Body of pancreas (tissue), 4 donors: Measurements from ENCODE around the gene PAPSS1.

Experiments
- POLR2A ChIP-seq, 3 donors: fragments of 450-650 bp; IDR thresholded peaks; one replicate each; pipeline ENCODE4 v1.6.1; 2016; ENCODE audit warnings: antibody characterized with exemption in 3 of 3, mild to moderate bottlenecking in 2 of 3
- TF ChIP-seq, protein P1 (sequence below), 7 experiments: fragments of 450-650 bp in 4 of 7; fragments of 200-600 bp in 3 of 7; sonication (generic) in 3 of 7; IDR thresholded peaks; one replicate each; pipeline ENCODE4 v1.5.1; 2016 to 2019; ENCODE audit warnings: antibody characterized with exemption in 7 of 7

DNA sequence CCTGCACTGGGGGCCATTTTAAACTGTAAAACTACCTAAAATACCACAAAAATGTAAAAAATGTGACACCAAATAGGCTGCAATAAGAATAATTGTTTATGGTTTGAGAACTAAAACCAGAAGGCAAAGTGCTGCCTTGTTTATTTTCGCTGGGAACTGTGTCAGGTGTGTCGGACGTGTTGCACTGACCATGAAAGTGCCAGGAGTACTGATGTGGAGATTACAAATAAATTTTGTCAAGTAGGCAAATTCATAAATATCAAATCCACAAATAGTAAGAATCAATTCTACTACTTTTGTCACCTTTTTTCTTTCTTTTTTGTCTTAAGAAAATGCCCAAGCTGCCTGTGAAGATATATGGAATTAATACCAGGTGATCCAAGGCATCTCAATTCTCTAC lies 37.7 kb downstream of the PAPSS1 start:
- TF ChIP-seq POLR2A (IDR thresholded peaks at IDR 0.05), result no peak
- TF ChIP-seq, protein P1, sequence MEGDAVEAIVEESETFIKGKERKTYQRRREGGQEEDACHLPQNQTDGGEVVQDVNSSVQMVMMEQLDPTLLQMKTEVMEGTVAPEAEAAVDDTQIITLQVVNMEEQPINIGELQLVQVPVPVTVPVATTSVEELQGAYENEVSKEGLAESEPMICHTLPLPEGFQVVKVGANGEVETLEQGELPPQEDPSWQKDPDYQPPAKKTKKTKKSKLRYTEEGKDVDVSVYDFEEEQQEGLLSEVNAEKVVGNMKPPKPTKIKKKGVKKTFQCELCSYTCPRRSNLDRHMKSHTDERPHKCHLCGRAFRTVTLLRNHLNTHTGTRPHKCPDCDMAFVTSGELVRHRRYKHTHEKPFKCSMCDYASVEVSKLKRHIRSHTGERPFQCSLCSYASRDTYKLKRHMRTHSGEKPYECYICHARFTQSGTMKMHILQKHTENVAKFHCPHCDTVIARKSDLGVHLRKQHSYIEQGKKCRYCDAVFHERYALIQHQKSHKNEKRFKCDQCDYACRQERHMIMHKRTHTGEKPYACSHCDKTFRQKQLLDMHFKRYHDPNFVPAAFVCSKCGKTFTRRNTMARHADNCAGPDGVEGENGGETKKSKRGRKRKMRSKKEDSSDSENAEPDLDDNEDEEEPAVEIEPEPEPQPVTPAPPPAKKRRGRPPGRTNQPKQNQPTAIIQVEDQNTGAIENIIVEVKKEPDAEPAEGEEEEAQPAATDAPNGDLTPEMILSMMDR (IDR thresholded peaks at IDR 0.05), result no peak
